GM18868 (cell line): ENCODE data around the gene BHLHE40.
"Not testable (repeated sequence)": the region's sequence is repeated elsewhere in the genome, so short reads cannot be mapped to it uniquely, and the experiment has no call there.

Source experiments
- ATAC-seq: cut with Tn5 transposase; IDR thresholded peaks from one replicate; pipeline ENCODE4 v1.9.1; 2021; ENCODE audit warnings: mild to moderate bottlenecking, moderate library complexity; ENCODE audit not compliant: unreplicated experiment

BHLHE40 gene

DNA sequence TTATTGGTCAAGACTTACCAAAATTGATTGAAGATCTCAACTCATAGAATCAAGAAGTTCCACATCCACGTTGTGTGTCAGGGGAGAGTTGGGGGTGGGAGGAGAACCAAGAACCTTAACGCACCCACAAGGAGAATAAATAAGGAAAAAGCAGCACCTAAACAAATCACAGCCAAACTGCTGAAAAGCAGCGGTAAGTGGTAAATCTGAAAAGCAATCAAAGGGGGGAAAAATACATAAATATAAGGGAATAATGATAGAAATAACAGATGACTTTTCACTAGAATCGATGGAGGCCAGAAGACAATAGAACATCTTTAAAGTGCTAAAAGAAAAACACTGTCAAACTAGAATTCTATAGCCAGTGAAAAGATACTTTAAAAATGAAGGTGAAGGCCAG, 20.1 kb upstream of the BHLHE40 start:
- ATAC-seq: no peak

DNA sequence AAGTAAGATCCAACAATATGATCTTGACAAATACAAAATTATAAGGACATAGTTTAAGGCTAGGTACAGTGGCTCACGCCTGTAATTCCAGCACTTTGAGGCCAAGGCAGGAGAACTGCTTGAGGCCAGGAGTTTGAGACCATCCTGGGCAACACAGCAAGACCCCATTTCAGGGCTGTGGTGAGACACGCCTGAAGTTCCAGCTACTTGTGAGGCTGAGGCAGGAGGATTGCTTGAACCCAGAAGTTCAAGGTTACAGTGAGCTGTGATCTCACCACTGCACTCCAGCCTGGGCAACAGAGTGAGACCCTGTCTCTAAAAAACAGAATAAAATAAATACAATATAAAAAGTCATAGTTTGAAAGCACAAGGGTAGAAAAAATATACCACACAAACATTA, 17.4 kb upstream of the BHLHE40 start:
- not testable (repeated sequence) for ATAC-seq

DNA sequence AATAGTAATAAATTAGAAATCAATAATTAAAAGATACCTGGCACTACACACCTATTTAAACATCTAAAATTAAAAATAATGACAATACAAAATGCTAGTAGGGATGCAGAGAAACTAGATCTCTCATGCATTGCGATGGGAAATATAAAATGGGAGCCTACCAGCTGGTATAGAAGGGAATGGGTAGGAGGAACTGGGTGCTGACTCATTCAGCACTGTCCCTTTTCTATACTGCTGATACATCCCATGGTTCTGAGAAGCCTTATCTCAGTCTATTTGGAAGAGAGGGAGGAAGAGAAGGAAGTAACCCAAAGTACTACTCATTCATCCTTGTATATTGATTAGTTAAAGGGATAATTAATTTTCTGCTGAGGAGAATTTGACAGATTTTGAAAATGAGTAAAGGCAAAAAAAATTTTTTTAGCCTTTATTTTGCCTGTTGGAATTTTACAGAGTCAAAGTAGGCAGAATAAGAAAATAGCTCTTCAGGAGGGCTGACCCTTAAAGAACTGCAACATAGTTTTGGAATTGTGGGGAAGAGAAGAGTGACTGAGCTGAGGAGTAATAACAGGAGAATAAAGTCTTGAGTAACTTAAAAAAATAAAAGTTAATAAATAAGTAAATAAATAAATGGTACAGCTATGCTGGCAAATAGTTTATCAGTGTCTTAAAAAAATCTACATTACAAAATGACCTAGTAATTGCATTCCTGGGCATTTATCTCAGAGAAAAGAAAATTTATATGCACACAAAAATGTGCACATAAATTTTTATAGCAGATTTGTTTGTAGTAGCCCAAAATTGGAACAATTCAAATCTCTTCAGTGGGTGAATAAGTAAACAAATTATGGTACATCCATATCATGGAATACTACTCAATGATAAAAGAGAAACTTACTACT, 15.3 kb upstream of the BHLHE40 start:
- no peak for ATAC-seq

DNA sequence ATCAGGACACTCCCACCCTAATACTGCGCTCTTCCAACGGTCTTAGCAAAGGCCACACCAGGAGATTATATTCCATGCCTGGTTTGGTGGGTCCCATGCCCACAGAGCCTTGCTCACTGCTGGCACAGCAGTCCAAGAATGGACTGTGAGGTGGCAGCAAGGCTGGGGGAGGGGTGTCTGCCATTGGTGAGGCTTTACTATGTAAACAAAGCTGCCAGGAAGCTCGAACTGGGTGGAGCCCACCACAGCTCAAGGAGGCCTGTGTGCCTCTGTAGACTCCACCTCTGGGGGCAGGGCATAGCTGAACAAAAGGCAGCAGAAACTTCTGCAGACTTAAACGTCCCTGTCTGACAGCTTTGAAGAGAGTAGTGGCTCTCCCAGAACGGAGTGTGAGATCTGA, 13.2 kb upstream of the BHLHE40 start:
- ATAC-seq: not testable (repeated sequence)

DNA sequence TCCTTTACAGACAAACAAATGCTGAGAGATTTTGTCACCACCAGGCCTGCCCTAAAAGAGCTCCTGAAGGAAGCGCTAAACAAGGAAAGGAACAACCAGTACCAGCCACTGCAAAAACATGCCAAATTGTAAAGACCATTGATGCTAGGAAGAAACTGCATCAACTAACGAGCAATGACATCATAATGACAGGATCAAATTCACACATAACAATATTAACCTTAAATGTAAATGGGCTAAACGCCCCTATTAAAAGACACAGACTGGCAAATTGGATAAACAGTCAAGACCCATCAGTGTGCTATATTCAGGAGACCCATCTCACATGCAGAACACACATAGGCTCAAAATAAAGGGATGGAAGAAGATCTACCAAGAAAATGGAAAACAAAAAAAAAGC, 11.6 kb upstream of the BHLHE40 start:
- not testable (repeated sequence) for ATAC-seq

DNA sequence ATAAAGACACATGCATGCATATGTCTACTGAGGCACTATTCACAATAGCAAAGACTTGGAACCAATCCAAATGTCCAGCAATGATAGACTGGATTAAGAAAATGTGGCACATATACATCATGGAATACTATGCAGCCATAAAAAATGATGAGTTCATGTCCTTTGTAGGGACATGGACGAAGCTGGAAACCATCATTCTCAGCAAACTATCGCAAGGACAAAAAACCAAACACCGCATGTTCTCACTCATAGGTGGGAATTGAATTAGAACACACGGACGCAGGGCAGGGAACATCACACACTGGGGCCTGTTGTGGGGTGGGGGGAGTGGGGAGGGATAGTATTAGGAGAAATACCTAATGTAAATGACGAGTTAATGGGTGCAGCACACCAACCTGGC, 7.8 kb upstream of the BHLHE40 start:
- ATAC-seq: not testable (repeated sequence)

DNA sequence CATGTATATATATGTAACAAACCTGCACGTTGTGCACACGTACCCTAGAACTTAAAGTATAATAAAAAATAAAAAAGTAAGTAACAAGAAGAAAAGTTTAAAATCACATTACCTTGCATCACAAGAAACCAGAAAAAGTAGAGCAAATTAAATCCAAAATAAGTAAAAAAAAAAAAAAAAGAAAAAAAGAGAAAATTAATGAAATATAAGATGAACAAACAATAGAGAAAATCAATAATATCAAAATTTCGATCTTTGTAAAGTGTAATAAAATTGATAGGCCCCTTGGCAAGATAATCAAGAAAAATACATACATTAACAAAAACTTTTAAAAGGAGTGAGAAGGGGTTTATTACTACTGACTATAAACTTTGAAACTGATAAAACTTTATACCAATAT, 7.4 kb upstream of the BHLHE40 start:
- no peak for ATAC-seq

DNA sequence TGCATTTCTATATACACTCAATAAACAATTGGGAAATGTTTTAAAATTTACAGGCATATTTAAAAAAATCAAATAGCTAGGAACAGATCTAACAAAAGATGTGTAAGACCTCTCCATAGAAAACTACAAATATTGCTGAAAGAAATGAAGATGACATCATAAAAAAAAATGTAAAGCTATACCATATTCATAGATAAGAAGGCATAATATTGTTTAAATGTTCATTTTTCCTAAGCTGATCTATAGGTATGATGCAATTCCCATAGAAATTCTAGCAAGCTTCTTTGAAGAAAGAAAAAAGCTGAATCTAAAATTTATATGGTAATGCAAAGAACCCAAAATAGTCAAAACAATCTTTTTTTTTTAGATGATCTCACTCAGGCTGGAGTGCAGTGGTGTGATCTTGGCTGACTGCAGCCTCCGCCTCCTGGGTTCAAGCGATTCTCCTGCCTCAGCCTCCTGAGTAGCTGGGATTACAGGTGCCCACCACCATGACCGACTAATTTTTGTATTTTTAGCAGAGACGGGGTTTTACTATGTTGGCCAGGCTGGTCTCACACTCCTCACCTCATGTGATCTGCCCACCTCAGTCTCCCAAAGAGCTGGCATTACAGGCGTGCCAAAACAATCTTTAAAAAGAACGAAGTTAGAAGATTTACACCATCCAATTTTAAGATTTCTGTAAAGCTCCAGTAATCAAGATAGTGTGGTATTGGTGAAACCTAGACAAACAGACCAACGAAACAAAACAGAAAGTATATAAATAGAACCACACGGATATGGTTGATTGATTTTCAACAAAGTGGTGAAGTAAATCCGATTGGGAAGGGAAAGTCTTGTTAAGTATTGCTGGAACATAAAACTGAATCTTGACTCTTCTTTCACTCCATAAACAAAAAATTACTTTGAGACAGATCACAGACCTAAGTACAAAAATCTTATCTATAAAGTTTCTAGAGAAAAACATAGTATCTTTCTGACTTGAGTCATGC, 6.3 kb upstream of the BHLHE40 start:
- ATAC-seq: no peak

DNA sequence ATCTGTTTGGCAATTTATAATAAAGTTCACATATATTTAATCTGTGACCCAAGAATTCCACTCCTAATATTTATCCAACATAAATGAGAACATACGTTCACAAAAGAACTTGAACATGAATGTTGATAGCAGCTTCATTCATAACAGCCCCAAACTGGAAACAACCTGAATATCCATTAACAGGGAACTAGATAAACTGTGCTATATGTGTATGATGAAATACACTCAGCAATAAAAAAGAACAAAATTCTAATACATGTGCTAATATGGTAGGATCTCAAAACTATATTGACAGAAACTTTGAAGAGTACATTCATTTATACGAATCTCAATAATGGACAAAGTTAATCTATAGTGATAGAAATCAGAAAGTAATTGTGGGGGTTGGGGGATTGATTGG, 5.1 kb upstream of the BHLHE40 start:
- no peak for ATAC-seq

DNA sequence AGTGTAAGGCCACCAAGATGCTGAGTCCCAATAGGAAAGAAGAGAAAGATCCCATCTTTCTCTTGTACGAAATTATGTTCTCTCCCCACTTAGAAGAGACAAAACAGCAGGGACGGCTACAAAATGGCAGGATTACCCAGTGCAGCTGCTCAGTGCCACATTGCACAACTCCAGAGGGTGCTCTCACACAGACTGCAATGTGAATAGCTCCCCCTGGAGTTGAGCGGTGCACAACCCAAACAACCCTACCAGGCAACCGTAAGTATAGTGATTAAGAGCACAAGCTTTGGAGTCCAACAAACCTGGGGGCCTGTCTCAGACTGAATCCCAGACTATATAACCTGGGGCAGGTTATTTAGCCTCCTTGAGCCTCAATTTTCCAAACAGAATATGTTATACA, 3.1 kb upstream of the BHLHE40 start:
- no peak for ATAC-seq

DNA sequence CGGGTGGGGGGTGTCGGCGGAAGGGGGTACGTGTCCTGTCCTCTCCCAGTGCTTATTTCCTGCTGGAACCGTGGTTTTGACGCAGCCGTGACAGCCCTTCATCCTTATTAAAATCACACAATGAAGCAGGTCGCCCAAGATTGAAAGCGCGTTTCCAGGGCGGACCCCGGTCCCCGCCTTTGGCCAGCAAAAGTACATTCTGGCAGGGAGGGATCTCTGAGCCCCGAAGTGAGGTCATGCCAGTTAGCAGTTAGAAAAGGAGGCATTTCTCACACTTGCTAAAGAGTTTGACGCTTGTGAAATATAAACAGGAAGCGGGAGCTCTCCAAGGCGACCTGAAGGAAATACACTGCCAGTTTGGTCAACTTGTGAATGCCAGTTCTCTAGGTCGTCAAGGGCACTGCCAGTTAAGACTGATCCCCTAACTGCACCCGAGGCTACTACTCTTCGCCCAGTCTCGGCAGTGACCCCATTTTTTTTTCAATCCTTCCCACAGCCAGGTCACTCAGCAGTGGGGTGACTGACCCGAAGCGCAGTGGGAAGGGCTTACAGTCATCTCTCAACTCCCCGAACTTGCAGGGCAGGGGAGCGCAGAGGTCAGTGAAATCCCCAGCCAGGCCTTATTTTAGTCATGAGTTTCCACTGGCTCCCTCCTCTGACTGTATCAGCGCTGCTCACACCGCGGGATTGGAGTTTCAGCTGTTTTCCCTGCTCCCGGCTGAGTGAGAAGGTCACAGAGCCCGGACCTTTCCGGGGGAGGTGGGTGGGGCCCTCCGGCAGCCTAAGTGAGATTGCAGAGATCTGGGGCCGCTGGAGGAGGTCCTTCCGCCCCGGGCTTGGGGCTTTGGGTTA, 2.0 kb upstream of the BHLHE40 start:
- ATAC-seq: peak; percentile 38

DNA sequence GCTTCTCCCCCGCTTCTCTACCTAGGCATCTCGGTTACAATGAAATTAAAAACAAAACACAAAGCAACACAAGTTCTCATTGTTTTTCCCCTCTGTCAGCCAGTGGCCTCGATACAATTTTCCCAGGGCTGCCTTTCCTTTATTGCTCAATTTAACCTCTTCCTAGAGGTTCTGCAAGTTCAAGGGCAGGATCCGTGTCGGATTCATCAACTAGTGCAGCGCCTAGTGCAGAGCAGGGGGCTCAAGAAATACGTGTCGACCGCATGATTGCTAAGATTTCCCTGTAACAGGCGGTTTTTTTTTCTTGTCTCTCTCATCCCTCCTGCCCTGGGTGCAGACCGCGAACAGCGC, 1.4 kb upstream of the BHLHE40 start:
- no peak for ATAC-seq

DNA sequence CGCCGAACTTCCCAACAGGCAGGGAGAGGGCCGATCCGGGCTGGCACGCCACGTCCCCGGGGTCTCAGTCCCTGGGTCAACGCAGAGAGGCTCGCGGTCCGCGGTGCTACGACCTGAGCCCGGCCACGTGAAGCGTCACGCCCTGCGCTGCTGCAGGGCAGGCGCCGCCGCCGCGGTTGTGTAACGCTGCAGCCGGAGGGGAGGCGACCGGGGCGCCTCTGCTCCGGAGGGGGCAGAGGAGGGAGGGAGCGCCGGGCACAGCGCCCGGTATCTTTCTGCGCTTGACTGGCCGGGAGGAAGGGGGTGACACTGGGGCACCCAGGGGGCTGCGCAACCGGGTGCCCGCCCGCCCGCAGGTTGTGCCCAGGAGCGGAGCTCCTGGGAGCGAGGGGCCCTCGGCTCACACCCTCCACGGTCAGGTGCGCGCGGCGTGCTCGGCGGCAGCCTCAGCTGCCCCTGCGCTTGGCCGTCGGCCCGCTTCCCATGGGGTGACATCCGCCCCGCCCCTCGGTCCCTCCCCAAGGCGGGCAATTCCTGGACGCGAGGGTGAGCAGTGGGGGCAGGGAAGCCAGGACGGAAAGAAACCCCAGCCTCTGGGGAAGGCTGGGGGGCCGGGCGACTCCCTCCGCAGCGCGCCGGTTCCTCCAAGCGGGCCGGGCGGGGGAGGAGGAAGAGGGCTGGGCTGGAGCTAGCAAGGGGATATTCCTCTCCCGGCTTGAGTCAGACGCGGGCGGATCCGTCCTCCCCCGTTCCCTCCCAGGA, 852 bp upstream of the BHLHE40 start:
- peak; percentile 45 for ATAC-seq

DNA sequence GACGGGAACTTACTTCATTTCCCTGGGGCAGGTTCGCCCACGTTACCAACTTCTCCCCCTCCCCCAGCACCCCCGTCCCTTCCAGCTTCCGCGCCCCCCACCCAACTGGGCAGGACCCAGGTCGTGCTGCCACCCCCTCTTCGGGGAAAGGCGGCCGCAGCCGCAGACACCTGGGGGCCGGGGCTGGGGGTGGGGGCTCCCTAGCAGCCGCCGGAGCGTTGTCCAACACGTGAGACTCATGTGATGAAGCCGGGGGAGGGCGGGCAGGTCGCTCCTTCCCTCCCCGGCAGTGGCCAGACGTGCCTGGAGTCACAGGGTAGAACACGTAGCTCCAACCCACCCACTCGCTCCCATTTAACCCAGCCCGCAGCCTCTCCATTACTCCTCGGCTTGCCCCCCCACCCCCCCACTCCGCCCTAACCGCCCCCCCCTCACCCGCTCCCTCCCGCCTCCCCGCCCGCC, 240 bp upstream of the BHLHE40 start:
- ATAC-seq: peak; percentile 45

DNA sequence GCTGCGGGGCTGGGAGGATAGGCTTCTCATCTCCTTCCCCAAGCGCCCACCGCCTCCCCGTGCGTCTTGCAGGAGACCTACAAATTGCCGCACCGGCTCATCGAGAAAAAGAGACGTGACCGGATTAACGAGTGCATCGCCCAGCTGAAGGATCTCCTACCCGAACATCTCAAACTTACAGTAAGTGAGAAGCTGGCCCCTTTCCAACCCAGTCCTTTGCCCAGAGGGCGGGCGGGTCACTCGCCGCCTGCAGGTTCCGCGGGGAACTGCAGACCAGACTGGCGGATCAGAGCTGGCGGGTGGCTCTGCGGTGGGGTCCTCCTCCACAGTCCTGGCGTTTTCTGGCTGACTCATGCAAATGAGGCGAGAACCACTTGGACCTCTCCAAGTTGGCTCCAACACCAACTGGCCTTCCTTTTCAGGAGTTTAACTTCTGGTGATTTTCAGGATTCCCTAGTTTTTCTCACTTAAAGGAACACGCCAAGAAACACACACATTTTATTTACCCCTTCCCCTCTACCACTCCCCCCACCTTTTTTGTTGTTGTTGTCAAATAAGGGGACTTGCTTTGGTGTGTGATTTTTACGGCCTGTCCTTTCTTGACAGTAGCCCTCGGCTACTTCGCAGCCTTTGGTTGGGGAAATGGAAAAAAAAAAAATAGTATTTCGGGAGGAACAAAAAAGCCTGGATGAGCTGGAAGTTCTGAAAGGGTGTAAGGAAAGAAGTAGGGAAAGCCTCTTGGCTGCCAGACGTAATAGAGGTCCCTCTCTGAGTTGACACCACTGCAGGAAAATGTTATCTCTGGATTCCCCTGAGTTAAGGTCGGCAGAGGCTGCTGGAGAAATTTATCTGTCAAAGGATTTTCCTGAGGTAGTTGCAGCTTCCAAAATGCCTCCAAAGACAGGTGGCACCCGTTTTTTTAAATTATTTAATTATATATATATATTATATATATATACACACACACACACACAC, 1.3 kb downstream of the BHLHE40 start:
- peak; percentile 5 for ATAC-seq

DNA sequence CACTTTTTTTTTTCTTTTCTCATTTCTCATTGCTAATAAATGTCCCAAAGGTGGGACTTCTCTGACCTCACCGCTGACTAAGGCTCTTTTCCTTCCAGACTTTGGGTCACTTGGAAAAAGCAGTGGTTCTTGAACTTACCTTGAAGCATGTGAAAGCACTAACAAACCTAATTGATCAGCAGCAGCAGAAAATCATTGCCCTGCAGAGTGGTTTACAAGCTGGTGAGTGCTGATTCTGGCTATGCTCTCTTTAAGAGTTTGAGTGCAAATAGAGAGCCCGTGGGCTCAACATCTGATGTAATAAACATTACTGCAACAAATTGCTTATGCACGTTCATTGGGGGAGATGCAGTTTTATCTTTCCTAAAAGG, 2.0 kb downstream of the BHLHE40 start:
- ATAC-seq: no peak

DNA sequence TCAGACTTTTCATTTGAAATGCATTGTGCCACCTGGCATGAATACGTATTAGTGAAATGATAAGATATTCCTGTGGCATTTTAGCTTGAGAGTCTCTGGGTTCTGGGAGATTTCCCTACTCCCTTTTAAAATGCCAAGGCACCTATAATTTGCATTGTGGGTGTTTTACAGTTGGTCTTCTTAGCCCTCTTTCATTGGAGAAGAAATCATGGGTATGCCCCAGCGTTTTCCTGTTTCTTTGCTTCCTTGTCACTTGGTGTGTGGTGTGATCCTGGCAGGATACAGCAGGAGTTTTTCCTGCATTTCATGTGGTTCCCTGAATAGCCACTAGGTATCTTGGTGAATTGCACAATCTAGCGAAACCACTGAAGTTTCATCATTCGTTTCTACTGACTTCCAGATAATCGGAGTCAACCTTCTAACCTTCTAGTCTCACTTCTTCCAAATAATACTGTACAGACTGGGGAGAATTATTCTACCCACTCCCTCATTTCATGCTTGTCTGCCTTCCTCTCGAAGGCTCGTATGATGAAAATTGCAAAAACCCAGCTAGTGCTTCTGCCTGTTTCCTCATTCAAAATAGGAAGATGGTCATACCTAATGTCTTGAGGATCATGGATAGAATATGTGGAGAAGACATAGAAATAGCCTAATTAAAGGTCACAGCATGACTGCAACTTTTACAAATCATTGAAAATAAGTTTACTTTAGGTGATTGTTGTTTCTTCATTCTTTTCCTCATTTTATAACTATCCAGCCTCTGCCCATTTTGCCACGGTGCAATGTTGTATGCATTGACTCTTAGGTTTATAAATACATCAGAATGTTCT, 2.6 kb downstream of the BHLHE40 start:
- ATAC-seq: no peak
